Omental fat pad (tissue), 4 donors: Measurements from ENCODE around the gene MID1. TPM values are rescaled to one million over a fixed set of nuclear protein-coding genes. Genes with fewer than 3 reads are reported as not detected.
"Not testable (repeated sequence)": the region's sequence is repeated elsewhere in the genome, so short reads cannot be mapped to it uniquely, and the experiment has no call there.

ENCODE experiments used
- ATAC-seq: fragments of 150-250 bp; one replicate; pipeline ENCODE4 v1.9.1; 2016; ENCODE audit warnings: mild to moderate bottlenecking, moderate library complexity; ENCODE audit not compliant: low FRiP score
- DNase-seq: peaks from one replicate; pipeline ENCODE4 v3.0.0-alpha.2; 2019; ENCODE audit warnings: low spot score
- total RNA-seq, 4 donors: library from RNA; depleted of rRNA; stranded (reverse); fragments of >200 nt; gene quantifications; one replicate each; pipeline ENCODE4 v1.1.0, GENCODE V29; 2016
- TF ChIP-seq, protein P1 (sequence below), 3 donors: fragments of 450-650 bp; IDR thresholded peaks; one replicate each; pipeline ENCODE4 v1.5.1; 2016 to 2017; ENCODE audit warnings: antibody characterized with exemption in 3 of 3, mild to moderate bottlenecking in 3 of 3, moderate library complexity in 2 of 3

Gene MID1
- total RNA-seq, 4 donors from 2014 or later, result 8.3 to 14.5 (median 10.8) TPM

DNA sequence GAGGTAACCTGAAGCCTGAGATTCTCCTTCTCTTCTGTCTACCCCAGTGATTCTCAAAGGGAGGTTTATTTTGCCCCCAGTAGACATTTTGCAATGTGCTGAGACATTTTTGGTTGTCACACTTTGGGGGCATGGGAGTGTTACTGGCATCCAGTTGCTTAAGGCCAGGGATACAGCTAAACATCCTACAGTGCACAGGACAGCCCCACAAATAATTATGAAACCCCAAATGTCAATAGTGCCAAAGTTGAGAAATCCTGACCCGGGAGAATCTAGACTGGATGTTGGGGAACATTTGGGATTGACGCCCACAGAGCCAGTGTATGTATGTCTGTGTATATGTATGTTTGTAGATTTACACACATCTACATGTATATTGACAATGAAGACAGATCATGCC, 13.2 kb downstream of the MID1 start:
- no peak for DNase-seq
- TF ChIP-seq, protein P1, sequence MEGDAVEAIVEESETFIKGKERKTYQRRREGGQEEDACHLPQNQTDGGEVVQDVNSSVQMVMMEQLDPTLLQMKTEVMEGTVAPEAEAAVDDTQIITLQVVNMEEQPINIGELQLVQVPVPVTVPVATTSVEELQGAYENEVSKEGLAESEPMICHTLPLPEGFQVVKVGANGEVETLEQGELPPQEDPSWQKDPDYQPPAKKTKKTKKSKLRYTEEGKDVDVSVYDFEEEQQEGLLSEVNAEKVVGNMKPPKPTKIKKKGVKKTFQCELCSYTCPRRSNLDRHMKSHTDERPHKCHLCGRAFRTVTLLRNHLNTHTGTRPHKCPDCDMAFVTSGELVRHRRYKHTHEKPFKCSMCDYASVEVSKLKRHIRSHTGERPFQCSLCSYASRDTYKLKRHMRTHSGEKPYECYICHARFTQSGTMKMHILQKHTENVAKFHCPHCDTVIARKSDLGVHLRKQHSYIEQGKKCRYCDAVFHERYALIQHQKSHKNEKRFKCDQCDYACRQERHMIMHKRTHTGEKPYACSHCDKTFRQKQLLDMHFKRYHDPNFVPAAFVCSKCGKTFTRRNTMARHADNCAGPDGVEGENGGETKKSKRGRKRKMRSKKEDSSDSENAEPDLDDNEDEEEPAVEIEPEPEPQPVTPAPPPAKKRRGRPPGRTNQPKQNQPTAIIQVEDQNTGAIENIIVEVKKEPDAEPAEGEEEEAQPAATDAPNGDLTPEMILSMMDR (IDR thresholded peaks at IDR 0.05), result no peak
- no peak for ATAC-seq

DNA sequence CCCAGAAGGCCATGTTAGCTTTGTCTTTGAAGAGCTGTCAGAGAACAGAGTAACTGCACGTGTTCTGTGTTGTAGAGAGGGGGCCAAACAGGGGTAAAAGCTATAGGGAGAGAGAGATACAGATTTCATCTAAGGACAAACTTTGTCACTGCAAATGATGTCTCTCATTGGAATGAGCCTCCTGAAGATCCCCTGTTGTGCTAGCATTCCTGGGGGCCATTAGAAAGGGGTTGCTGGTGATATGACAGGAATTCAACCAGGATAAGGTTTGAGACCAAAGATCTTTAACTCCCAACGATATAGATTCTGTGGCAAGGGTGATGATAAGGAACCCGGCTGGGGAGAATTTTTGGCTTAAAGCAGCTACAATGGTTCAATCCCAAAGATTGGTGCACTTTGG, 16.8 kb downstream of the MID1 start:
- ATAC-seq (no peak), DNase-seq (no peak)
- TF ChIP-seq, protein P1 (IDR thresholded peaks at IDR 0.05), result no peak

DNA sequence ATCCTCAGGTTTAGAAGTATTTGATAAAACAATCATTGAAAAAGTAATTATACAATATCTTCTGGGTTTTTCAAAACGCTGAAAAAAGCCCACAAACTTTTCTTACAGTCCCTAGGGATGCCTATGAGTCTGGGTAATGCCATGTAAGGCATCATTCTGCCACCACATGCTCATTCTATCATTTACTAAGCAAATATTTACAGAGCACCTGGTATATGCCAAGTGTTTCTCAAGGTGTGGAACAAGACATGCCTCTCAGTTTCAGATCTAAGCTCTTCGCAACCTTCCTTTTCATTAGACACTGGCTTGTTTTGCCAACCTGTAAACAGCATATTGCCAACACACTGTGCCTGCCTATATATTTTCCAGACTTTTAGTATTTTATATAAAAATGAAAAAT, 17.7 kb downstream of the MID1 start:
- no peak for ATAC-seq
- DNase-seq, result no peak
- TF ChIP-seq, protein P1 (IDR thresholded peaks at IDR 0.05), result no peak

DNA sequence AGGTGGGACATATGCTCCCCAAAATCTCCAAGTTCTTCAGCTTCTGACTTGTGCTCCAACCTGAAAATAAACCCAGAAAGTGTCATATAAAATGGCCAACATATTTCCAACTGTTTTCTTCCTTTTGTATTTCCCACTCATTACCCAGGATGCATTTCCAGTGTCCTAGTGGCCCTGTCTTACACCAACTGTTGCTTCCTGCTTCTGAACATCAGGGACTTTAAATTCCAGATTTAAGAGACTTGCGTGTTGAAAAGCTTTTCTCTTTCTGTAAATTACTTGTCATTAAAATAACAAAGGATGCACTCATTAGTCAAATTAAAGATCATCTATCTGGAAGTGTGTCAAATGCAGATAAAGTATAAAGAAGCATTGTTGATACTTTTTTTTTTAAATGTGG, 19.9 kb downstream of the MID1 start:
- ATAC-seq (no peak), DNase-seq (no peak)
- TF ChIP-seq, protein P1 (IDR thresholded peaks at IDR 0.05), result no peak

DNA sequence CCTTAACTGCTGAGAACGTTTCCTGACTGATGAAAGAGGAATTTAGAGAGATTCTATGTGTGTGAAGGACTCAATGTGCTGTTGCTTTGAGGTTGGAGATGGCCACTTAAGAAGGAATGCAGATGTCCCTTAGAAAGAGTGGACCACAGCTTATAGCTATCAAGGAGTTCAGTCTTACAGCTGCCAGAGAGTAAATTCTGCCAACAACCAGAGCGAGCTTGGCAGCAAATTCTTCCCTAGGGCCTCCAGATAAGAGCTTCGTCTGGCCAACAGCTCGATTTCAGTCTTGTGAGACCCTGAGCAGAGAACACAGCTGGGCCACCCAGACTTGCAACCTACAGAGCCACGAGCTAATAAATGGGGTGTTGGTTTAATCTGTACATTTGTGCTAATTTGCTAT, 21.8 kb downstream of the MID1 start:
- TF ChIP-seq, protein P1 (IDR thresholded peaks at IDR 0.05), result no peak
- ATAC-seq, result no peak
- DNase-seq, result no peak

DNA sequence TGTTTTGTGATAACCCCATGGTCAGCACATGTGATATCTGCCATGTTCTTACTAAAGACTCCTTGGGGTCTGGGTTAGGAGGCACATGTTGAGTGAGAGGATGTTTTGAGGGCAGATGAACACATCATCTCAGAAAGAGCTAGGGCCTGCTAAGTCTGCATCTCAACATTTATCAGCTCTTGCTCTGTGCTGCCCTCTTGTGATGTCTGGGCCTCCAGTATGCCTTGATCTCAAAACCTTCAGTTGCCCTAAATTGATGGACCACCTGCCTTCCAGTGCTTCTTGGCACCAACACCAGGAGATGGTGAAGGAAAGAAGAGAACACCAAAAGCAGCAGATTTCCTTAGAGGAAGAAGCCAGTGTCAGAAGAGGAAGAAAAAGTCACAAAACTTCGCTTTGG, 22.5 kb downstream of the MID1 start:
- TF ChIP-seq, protein P1 (IDR thresholded peaks at IDR 0.05), result no peak
- DNase-seq (no peak), ATAC-seq (no peak)

DNA sequence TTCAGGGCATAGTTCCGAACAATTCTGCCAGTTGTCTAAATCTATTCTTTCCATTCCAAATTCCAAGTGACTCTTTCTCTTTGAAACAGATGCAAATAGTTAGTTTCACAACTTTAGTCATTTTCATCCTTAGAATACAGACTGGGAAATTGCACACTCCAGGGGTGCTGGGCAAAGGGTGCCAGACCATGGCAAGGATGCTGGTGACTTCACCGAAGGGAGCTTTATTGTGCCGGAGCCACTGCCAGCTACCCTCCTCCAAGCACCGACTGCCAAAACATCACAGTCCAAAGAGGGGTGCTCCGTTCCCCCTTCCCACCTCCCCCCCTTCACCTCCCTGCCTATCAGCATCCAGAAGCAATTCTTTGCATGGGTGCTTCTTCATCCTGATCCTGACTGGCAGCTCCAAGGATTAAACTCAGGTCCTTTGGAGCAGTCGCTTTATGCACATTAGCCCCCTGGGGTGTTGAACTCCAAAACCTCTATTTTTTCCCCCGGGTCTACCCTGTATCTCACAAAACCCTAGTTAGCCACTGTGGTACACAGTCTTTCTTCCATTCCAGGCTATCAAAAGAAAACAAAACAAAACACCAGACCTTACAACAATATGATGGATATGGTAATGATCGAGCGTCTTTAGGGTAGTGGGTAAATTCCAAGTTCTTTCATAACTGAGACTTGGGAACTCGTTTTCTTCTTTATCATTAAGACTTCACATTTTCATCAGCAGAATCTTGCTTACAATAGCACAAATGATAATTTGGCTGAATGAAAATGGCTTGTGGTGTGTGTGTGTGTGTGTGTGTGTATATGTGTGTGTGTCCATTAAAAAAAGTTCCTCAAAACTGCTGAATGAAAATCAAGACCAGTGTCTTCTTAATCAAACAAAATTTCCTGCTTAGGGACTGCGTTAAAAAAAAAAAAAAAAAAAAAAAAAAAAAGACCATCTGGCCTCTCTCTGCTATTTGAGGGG, 28.7 kb downstream of the MID1 start:
- DNase-seq (no peak), ATAC-seq (no peak)
- TF ChIP-seq, protein P1 (IDR thresholded peaks at IDR 0.05), result no peak

DNA sequence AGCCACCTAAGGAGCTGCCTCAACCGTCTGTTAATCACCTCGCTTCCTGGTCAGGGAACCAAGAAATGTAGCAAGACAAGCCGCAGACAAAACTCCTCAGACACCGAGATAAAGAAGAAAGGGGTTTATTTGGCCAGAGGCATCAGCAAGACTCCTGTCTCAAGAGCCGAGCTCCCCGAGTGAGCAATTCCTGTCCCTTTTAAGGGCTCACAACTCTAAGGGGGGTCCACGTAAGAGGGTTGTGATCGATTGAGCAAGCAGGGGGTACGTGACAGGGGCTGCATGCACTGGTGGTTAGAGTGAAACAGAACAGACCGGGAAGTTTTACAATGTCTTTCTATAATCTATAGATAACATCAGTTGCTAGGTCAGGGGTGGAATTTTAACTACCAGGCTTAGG, 30.6 kb downstream of the MID1 start:
- DNase-seq, ATAC-seq: not testable (repeated sequence)
